Panc1 (cell line): Measurements from ENCODE around the gene KLHDC8A.
A peak's percentile ranks its signal among the peaks of the same experiment; 100 is the strongest.

Experiments used
- CTCF ChIP-seq: fragments of 450-650 bp; IDR thresholded peaks from 2 replicates; pipeline ENCODE4 v1.5.1; 2017; ENCODE audit warnings: mild to moderate bottlenecking
- POLR2AphosphoS5 ChIP-seq: IDR thresholded peaks from 2 replicates; pipeline ENCODE4 v1.6.1; 2012; ENCODE audit warnings: mild to moderate bottlenecking, low read depth, low read length, moderate library complexity
- TCF7L2 ChIP-seq: IDR thresholded peaks from 2 replicates; pipeline ENCODE4 v1.6.1; 2011; ENCODE audit warnings: mild to moderate bottlenecking, low read depth, low read length, inconsistent platforms

GRCh38 chr1:205318231-205318991 is 38.3 kb downstream of the KLHDC8A start:
- no peak for TF ChIP-seq CTCF
- peak; percentile 90 for TF ChIP-seq TCF7L2
- TF ChIP-seq POLR2AphosphoS5, result no peak
